ENCODE data around the gene TMEM132D. TPM values are rescaled to one million over a fixed set of nuclear protein-coding genes. Genes with fewer than 3 reads are reported as not detected.

TMEM132D gene
- polyA plus RNA-seq, 4 donors: 0.10 to 0.21 TPM; not detected in 2

DNA sequence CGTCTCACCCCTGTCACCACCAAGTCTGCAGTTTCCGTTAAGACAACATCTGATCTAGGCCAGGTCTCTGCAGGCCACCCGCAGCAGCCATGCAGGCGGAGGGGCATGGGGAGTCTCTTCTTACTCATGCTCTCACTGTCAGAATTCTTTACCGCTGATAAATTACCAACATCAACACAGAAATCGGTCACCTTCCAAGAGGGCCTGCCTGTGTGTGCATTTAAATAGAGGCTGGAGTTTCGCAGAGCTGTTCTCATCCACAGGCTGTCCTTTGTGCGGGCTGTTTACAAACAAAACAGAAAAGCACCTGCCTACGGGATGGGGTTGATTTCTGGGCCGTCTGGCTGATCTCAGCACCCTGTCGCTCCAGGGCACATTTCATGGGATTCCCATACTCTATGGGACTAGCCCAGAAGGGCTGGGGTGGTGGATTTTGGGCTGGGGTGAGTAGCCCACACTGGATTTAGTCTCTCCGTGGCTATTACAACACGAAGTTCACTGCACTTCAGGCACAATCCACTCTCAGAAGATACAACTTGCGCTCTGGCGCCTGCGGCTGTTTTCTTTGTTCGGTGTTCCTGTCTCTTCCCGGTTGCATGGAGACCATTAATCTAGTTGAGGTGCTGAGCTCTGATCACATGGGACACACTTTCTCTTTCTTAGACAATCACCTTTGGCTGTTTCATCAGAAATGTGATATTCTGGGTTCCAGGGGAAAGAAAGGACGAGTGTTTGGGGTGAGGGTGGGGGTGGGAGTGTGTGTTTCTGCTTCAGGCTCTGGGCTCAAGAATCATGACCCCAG is 719.5 kb downstream of the TMEM132D start:
- Histone ChIP-seq H3K4me3 (ENCODE audit: low read depth in 1 of 3, low read length in 3 of 3) (no peak overlapping the region), H3K36me3 (ENCODE audit: control insufficient read depth in 3 of 3, insufficient read depth in 2 of 3, low read depth in 1 of 3, low read length in 3 of 3) (no peaks in the 10 kb centered on the region), H3K4me1 (ENCODE audit: control insufficient read depth in 3 of 3, insufficient read depth in 2 of 3, low read depth in 1 of 3, low read length in 2 of 3) (no peaks in the 10 kb centered on the region), H3K27ac (ENCODE audit: low read depth in 1 of 3, low read length in 2 of 3) (no peak overlapping the region), H3K9me3 (ENCODE audit: control insufficient read depth in 2 of 2, insufficient read depth in 1 of 2, low read depth in 1 of 2, low read length in 1 of 2) (peaks cover 0 to 2% of the 10 kb centered on the region in 2 donors), H3K27me3 (ENCODE audit: control insufficient read depth in 3 of 3, insufficient read depth in 3 of 3, low read length in 3 of 3) (peaks cover 0 to 2% (median 0%) of the 10 kb centered on the region in 3 donors)
- WGBS, 3 donors: 60 to 82% (median 78%) methylated on average over 19 of the region's 19 CpGs
- FAIRE-seq (no peak), DNase-seq (no peak)

DNA sequence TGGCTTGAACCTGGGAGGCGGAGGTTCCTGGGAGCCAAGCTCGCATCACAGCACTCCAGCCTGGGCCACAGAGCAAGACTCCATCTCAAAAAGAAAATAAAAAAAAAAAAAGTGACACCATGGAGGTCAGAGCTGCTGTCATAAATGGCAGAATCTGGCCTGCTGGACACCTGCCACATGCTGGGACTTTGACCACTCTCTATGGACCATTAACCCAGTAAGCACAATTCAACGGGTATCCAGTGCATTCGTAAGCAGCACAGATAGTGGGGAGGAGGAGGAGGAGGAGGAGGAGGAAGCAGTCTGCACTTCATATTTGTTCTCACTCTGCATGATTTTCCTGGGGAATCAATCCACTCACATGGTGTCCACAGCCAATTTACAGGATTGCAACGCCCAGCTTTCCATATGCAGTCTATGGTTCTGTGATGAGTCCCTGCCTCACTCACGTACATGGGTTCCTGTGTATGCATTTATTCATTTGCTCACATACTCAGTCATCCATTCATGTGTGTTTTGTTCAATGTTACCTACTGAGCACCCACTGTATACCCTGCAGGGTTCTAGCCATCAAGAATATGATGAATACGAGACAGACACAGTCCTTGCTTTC is 723.8 kb downstream of the TMEM132D start:
- Histone ChIP-seq H3K9me3 (ENCODE audit: control insufficient read depth in 2 of 2, insufficient read depth in 1 of 2, low read depth in 1 of 2, low read length in 1 of 2) (no peaks in the 10 kb centered on the region), H3K4me1 (ENCODE audit: control insufficient read depth in 3 of 3, insufficient read depth in 2 of 3, low read depth in 1 of 3, low read length in 2 of 3) (no peaks in the 10 kb centered on the region), H3K27ac (ENCODE audit: low read depth in 1 of 3, low read length in 2 of 3) (no peak overlapping the region), H3K36me3 (ENCODE audit: control insufficient read depth in 3 of 3, insufficient read depth in 2 of 3, low read depth in 1 of 3, low read length in 3 of 3) (no peaks in the 10 kb centered on the region), H3K4me3 (ENCODE audit: low read depth in 1 of 3, low read length in 3 of 3) (no peak overlapping the region), H3K27me3 (ENCODE audit: control insufficient read depth in 3 of 3, insufficient read depth in 3 of 3, low read length in 3 of 3) (no peaks in the 10 kb centered on the region)
- DNase-seq (no peak), FAIRE-seq (no peak)
- 63 to 79% (median 69%) methylated on average over 7 of the region's 7 CpGs for WGBS, 3 donors

DNA sequence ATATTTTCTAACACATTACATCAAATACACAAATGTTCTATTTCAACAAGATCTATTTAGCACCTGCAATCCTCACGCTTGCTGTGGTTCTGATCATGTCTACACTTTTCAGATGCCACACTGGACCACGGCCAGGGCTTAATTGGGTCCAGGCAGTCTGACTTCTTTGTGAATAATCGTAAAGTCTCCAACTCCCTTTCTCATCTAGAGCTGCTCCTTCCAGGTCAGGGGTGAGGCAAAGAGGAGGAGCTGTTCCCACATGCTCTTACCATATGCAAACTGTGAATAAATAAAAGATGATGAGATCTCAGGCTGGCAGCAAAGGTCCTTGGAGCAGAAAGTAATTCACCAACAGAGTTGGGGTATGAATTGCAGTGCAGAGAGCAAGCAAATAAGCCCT is 733.9 kb downstream of the TMEM132D start:
- Histone ChIP-seq H3K36me3 (ENCODE audit: control insufficient read depth in 3 of 3, insufficient read depth in 2 of 3, low read depth in 1 of 3, low read length in 3 of 3) (no peaks in the 10 kb centered on the region), H3K4me1 (ENCODE audit: control insufficient read depth in 3 of 3, insufficient read depth in 2 of 3, low read depth in 1 of 3, low read length in 2 of 3) (no peaks in the 10 kb centered on the region), H3K27me3 (ENCODE audit: control insufficient read depth in 3 of 3, insufficient read depth in 3 of 3, low read length in 3 of 3) (no peaks in the 10 kb centered on the region), H3K27ac (ENCODE audit: low read depth in 1 of 3, low read length in 2 of 3) (no peak overlapping the region), H3K4me3 (ENCODE audit: low read depth in 1 of 3, low read length in 3 of 3) (no peak overlapping the region), H3K9me3 (ENCODE audit: control insufficient read depth in 2 of 2, insufficient read depth in 1 of 2, low read depth in 1 of 2, low read length in 1 of 2) (no peaks in the 10 kb centered on the region)
- WGBS, 3 donors: 17 to 57% (median 37%) methylated on average over 3 of the region's 3 CpGs
- DNase-seq: no peak
- FAIRE-seq: no peak

DNA sequence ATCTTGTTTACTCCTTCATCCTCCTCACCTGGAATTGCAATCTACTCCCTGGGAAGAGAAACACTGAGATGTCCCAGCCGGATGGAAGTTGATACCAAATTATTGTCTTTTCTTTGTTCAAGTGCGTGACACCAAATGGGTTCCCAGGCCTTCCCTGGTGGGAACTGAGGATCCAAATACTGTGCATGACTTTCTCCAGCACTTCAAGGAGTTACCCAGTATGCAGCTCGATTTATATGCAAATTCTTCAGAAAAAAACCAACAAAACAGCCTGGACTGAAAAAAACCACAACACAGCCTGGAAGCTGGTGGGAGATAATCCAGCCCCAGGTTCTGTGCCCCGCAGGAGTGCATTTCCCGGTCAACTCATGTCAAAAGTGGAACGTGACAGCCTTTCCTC is 740.0 kb downstream of the TMEM132D start:
- H3K36me3 ChIP-seq (ENCODE audit: control insufficient read depth in 3 of 3, insufficient read depth in 2 of 3, low read depth in 1 of 3, low read length in 3 of 3): no peaks in the 10 kb centered on the region
- H3K4me3 ChIP-seq (ENCODE audit: low read depth in 1 of 3, low read length in 3 of 3): no peak overlapping the region
- H3K27me3 ChIP-seq (ENCODE audit: control insufficient read depth in 3 of 3, insufficient read depth in 3 of 3, low read length in 3 of 3): peaks cover 0 to 3% (median 0%) of the 10 kb centered on the region in 3 donors
- DNase-seq (no peak), FAIRE-seq (no peak)
- no peak overlapping the region for H3K27ac ChIP-seq (ENCODE audit: low read depth in 1 of 3, low read length in 2 of 3)
- WGBS, 3 donors: 63 to 74% (median 65%) methylated on average over 6 of the region's 6 CpGs
- no peaks in the 10 kb centered on the region for H3K4me1 ChIP-seq (ENCODE audit: control insufficient read depth in 3 of 3, insufficient read depth in 2 of 3, low read depth in 1 of 3, low read length in 2 of 3)
- peaks cover 0 to 5% of the 10 kb centered on the region in 2 donors for H3K9me3 ChIP-seq (ENCODE audit: control insufficient read depth in 2 of 2, insufficient read depth in 1 of 2, low read depth in 1 of 2, low read length in 1 of 2)

DNA sequence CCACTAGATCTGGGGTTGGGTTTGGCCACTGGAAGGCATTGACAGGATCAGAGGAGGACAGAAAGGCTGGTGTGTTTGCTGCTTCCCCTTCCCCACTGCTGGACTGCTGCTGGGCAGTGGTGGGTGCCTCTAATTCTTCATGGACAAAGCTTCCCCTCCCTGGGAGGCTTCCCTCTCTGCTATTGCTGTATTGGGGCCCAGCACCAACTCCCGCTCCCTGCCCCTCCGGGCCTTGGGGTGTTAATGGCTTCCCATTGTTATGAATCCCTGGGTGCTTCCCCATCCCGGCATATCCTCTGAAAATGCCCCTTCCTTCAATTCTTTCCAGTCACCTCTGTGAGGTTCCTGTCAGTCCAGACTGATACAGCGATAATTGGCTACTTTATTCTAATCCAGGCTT is 740.4 kb downstream of the TMEM132D start:
- H3K4me1 ChIP-seq (ENCODE audit: control insufficient read depth in 3 of 3, insufficient read depth in 2 of 3, low read depth in 1 of 3, low read length in 2 of 3): no peaks in the 10 kb centered on the region
- peaks cover 0 to 3% (median 0%) of the 10 kb centered on the region in 3 donors for H3K27me3 ChIP-seq (ENCODE audit: control insufficient read depth in 3 of 3, insufficient read depth in 3 of 3, low read length in 3 of 3)
- no peak overlapping the region for H3K4me3 ChIP-seq (ENCODE audit: low read depth in 1 of 3, low read length in 3 of 3)
- H3K9me3 ChIP-seq (ENCODE audit: control insufficient read depth in 2 of 2, insufficient read depth in 1 of 2, low read depth in 1 of 2, low read length in 1 of 2): peaks cover 0 to 5% of the 10 kb centered on the region in 2 donors
- FAIRE-seq (no peak), DNase-seq (no peak)
- H3K27ac ChIP-seq (ENCODE audit: low read depth in 1 of 3, low read length in 2 of 3): no peak overlapping the region
- H3K36me3 ChIP-seq (ENCODE audit: control insufficient read depth in 3 of 3, insufficient read depth in 2 of 3, low read depth in 1 of 3, low read length in 3 of 3): no peaks in the 10 kb centered on the region
- 51 to 76% (median 64%) methylated on average over 4 of the region's 4 CpGs for WGBS, 3 donors

DNA sequence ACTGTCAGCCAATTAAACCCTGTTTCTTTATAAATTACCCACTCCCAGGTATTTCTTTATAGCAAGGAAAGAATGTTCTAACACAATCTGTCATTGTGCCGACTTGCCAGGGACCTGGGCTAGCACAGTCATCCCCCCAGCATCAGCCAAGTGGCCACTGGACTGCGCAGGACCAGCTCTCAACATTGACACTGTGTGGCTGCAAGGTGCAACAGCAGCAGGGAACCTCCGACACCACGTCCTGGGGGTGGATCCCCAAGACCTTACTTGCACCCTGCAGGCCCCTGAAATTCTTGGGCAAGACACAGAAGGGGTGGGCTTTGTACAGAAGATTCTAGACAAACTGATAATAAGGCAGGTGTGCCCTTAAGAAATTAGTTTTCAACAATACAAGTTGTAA is 741.0 kb downstream of the TMEM132D start:
- 70 to 84% (median 83%) methylated on average over 4 of the region's 4 CpGs for WGBS, 3 donors
- H3K9me3 ChIP-seq (ENCODE audit: control insufficient read depth in 2 of 2, insufficient read depth in 1 of 2, low read depth in 1 of 2, low read length in 1 of 2): peaks cover 0 to 5% of the 10 kb centered on the region in 2 donors
- no peak overlapping the region for H3K27ac ChIP-seq (ENCODE audit: low read depth in 1 of 3, low read length in 2 of 3)
- H3K27me3 ChIP-seq (ENCODE audit: control insufficient read depth in 3 of 3, insufficient read depth in 3 of 3, low read length in 3 of 3): peaks cover 0 to 3% (median 0%) of the 10 kb centered on the region in 3 donors
- no peaks in the 10 kb centered on the region for H3K4me1 ChIP-seq (ENCODE audit: control insufficient read depth in 3 of 3, insufficient read depth in 2 of 3, low read depth in 1 of 3, low read length in 2 of 3)
- no peaks in the 10 kb centered on the region for H3K36me3 ChIP-seq (ENCODE audit: control insufficient read depth in 3 of 3, insufficient read depth in 2 of 3, low read depth in 1 of 3, low read length in 3 of 3)
- H3K4me3 ChIP-seq (ENCODE audit: low read depth in 1 of 3, low read length in 3 of 3): no peak overlapping the region
- FAIRE-seq (no peak), DNase-seq (no peak)

DNA sequence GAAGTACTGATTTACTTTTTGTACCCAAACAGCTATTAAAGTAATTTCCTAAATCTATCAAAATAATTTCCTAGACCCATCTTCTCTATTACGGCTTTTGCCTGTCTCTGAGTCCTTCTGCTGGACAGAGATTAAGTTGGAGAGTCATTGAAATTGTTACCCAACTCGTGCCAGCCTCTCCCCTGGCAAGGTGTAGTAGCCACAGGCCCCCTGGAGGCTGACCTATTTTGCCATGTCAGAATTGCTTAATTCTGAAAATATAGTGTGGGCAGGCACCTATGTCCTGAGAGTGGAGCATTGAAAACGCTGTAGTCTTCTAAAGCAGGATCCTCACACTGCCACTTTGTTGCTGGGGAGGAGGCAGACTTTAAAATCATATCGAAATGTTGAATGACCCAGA is 742.3 kb downstream of the TMEM132D start:
- H3K4me3 ChIP-seq (ENCODE audit: low read depth in 1 of 3, low read length in 3 of 3): no peak overlapping the region
- no peak overlapping the region for H3K27ac ChIP-seq (ENCODE audit: low read depth in 1 of 3, low read length in 2 of 3)
- 41 to 75% (median 68%) methylated on average over 4 of the region's 4 CpGs for WGBS, 3 donors
- FAIRE-seq (no peak), DNase-seq (no peak)
- peaks cover 0 to 3% (median 0%) of the 10 kb centered on the region in 3 donors for H3K27me3 ChIP-seq (ENCODE audit: control insufficient read depth in 3 of 3, insufficient read depth in 3 of 3, low read length in 3 of 3)
- no peaks in the 10 kb centered on the region for H3K36me3 ChIP-seq (ENCODE audit: control insufficient read depth in 3 of 3, insufficient read depth in 2 of 3, low read depth in 1 of 3, low read length in 3 of 3)
- peaks cover 0 to 5% of the 10 kb centered on the region in 2 donors for H3K9me3 ChIP-seq (ENCODE audit: control insufficient read depth in 2 of 2, insufficient read depth in 1 of 2, low read depth in 1 of 2, low read length in 1 of 2)
- no peaks in the 10 kb centered on the region for H3K4me1 ChIP-seq (ENCODE audit: control insufficient read depth in 3 of 3, insufficient read depth in 2 of 3, low read depth in 1 of 3, low read length in 2 of 3)

DNA sequence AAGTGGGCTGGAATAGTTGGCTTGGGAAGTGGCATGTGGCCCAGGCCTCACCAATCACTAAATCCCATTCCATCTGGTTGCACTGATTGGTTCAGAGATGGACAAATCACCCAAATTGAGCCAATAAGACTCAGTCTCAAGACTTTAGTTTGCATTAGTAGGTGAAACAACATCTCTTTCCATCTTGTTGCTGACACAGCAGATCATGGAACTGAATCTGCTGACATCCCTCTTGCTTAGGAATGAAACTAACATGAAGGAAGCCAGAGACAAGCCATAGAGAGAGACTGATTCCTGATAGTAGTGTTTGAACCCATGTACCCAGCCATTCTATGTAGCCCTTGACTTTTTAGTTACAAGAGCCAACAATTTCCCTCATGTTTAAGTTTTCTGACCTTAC is 743.5 kb downstream of the TMEM132D start:
- Histone ChIP-seq H3K36me3 (ENCODE audit: control insufficient read depth in 3 of 3, insufficient read depth in 2 of 3, low read depth in 1 of 3, low read length in 3 of 3) (no peaks in the 10 kb centered on the region), H3K9me3 (ENCODE audit: control insufficient read depth in 2 of 2, insufficient read depth in 1 of 2, low read depth in 1 of 2, low read length in 1 of 2) (peaks cover 0 to 5% of the 10 kb centered on the region in 2 donors), H3K27me3 (ENCODE audit: control insufficient read depth in 3 of 3, insufficient read depth in 3 of 3, low read length in 3 of 3) (peaks cover 0 to 3% (median 0%) of the 10 kb centered on the region in 3 donors), H3K4me3 (ENCODE audit: low read depth in 1 of 3, low read length in 3 of 3) (no peak overlapping the region), H3K4me1 (ENCODE audit: control insufficient read depth in 3 of 3, insufficient read depth in 2 of 3, low read depth in 1 of 3, low read length in 2 of 3) (no peaks in the 10 kb centered on the region), H3K27ac (ENCODE audit: low read depth in 1 of 3, low read length in 2 of 3) (no peak overlapping the region)
- DNase-seq: no peak
- FAIRE-seq: no peak
